Adipocyte (in vitro differentiated cells): ENCODE results near the gene DMTF1.

Experiments used
- DNase-seq: peaks from one replicate; pipeline ENCODE4 v3.0.0-alpha.2; 2015; ENCODE audit warnings: low read depth
- H3K27me3 ChIP-seq: replicated peaks from 2 replicates; pipeline ENCODE4 v1.7.0; 2013; ENCODE audit warnings: mild to moderate bottlenecking, low read length, moderate library complexity; ENCODE audit not compliant: control insufficient read depth, insufficient read depth
- H3K36me3 ChIP-seq: 2 replicates; pipeline ENCODE4 v1.7.0; 2013; ENCODE audit warnings: low read length, mild to moderate bottlenecking, moderate library complexity; ENCODE audit not compliant: control insufficient read depth, insufficient read depth, severe bottlenecking
- H3K4me1 ChIP-seq: 2 replicates; pipeline ENCODE4 v1.7.0; 2013; ENCODE audit warnings: mild to moderate bottlenecking, low read length, moderate library complexity; ENCODE audit not compliant: control insufficient read depth, insufficient read depth
- H3K4me3 ChIP-seq: 2 replicates; pipeline ENCODE4 v1.7.0; 2013; ENCODE audit warnings: mild to moderate bottlenecking, low read length, moderate library complexity
- H3K9ac ChIP-seq: 2 replicates; pipeline ENCODE4 v1.7.0; 2013; ENCODE audit warnings: mild to moderate bottlenecking, low read length, moderate library complexity
- H3K9me3 ChIP-seq: 2 replicates; pipeline ENCODE4 v1.7.0; 2013; ENCODE audit warnings: mild to moderate bottlenecking, low read length, moderate library complexity; ENCODE audit not compliant: control insufficient read depth

Gene DMTF1

GRCh38 chr7:87123105-87123504 lies 29.1 kb upstream of the DMTF1 start:
- Histone ChIP-seq H3K4me1 (peaks cover 11% of the 10 kb centered on the region), H3K4me3 (no peak overlapping the region), H3K9me3 (no peaks in the 10 kb centered on the region), H3K36me3 (no peaks in the 10 kb centered on the region), H3K9ac (no peak overlapping the region), H3K27me3 (no peaks in the 10 kb centered on the region)
- no peak for DNase-seq

GRCh38 chr7:87127019-87127418 lies 25.2 kb upstream of the DMTF1 start:
- no peak overlapping the region for H3K9ac ChIP-seq
- H3K36me3 ChIP-seq = no peaks in the 10 kb centered on the region
- no peaks in the 10 kb centered on the region for H3K4me1 ChIP-seq
- no peaks in the 10 kb centered on the region for H3K9me3 ChIP-seq
- no peak overlapping the region for H3K4me3 ChIP-seq
- no peak for DNase-seq
- H3K27me3 ChIP-seq = no peaks in the 10 kb centered on the region

DNA sequence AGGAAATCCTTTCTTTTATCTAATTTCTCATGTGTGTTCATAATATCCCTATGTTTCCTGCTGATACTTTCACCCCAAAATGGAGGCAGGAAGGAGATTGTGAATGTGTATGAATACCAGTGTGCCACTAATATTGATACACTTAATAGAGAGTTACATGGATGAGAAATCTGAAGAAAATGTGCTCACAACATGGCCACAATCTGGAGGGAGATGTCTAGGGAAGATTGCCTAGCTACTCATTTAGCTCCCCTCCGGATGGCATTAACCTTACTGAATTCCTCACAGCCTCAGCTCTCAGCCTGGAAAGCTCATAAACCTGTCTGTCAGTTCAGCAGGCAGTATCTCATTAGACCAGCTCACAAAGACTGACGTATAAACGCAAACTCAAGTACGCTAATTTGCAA lies 23.4 kb upstream of the DMTF1 start:
- Histone ChIP-seq H3K4me3 (no peak overlapping the region), H3K36me3 (no peaks in the 10 kb centered on the region), H3K4me1 (no peaks in the 10 kb centered on the region), H3K9ac (no peak overlapping the region), H3K27me3 (no peaks in the 10 kb centered on the region), H3K9me3 (no peaks in the 10 kb centered on the region)
- DNase-seq = no peak

- Histone ChIP-seq H3K9ac (no peak overlapping the region), H3K27me3 (no peaks in the 10 kb centered on the region), H3K4me3 (no peak overlapping the region), H3K4me1 (no peaks in the 10 kb centered on the region), H3K36me3 (no peaks in the 10 kb centered on the region), H3K9me3 (no peaks in the 10 kb centered on the region)
- DNase-seq = no peak
These were observed 22.9 kb upstream of the DMTF1 start for GRCh38 chr7:87129332-87129731.

DNA sequence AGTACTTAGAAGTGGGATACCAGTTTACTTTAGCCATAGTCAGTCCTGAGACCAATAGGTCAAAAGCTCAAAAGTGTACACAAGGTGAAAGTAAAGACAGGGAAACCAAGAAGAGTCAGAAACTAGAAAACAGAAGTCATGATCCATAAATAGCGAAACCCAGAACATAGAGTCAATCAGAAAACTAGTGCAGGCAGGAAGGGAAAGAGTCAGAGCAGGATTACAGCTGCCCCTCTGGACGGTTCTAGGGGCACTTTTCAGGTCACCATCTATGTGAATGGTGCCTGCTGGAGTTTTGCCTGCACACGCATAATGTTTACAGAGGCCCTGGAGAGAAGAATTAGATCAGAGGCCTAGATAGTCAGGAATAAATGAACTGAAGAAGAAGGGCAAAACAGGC lies 22.4 kb upstream of the DMTF1 start:
- Histone ChIP-seq H3K36me3 (no peaks in the 10 kb centered on the region), H3K9ac (no peak overlapping the region), H3K27me3 (no peaks in the 10 kb centered on the region), H3K4me3 (no peak overlapping the region), H3K9me3 (no peaks in the 10 kb centered on the region), H3K4me1 (no peaks in the 10 kb centered on the region)
- DNase-seq = no peak

GRCh38 chr7:87131771-87132170 lies 20.5 kb upstream of the DMTF1 start:
- no peaks in the 10 kb centered on the region for H3K4me1 ChIP-seq
- no peak overlapping the region for H3K4me3 ChIP-seq
- H3K27me3 ChIP-seq = no peaks in the 10 kb centered on the region
- no peaks in the 10 kb centered on the region for H3K36me3 ChIP-seq
- H3K9ac ChIP-seq = no peak overlapping the region
- no peaks in the 10 kb centered on the region for H3K9me3 ChIP-seq
- DNase-seq = no peak

- no peak overlapping the region for H3K9ac ChIP-seq
- no peak for DNase-seq
- no peak overlapping the region for H3K4me3 ChIP-seq
- H3K4me1 ChIP-seq = peaks cover 16% of the 10 kb centered on the region
- no peaks in the 10 kb centered on the region for H3K36me3 ChIP-seq
- no peaks in the 10 kb centered on the region for H3K9me3 ChIP-seq
- no peaks in the 10 kb centered on the region for H3K27me3 ChIP-seq
These were observed 15.0 kb upstream of the DMTF1 start for GRCh38 chr7:87137271-87137670.

DNA sequence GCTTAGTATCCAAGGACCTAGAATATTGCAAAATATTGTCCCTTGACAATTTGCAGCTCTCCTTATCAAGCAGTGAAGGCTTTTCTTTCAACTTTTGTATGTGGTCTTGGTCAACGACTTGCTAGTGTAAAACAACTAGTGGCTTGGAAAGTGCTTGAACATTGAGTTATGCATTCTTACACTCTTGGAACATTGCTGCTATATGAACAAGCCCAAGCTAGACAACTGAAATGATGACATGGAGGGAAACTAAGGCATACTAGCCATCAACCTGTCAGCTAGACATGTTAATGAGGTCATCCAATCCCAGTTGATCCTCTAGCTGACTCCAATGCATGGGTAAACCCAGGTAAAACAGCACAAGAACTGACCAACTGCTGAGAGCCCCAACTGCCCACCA lies 12.7 kb upstream of the DMTF1 start:
- Histone ChIP-seq H3K9ac (no peak overlapping the region), H3K4me1 (peaks cover 16% of the 10 kb centered on the region), H3K9me3 (no peaks in the 10 kb centered on the region), H3K4me3 (no peak overlapping the region), H3K27me3 (no peaks in the 10 kb centered on the region), H3K36me3 (no peaks in the 10 kb centered on the region)
- no peak for DNase-seq

GRCh38 chr7:87140271-87140748 lies 11.9 kb upstream of the DMTF1 start:
- no peaks in the 10 kb centered on the region for H3K36me3 ChIP-seq
- DNase-seq = no peak
- H3K4me1 ChIP-seq = peaks cover 16% of the 10 kb centered on the region
- no peaks in the 10 kb centered on the region for H3K27me3 ChIP-seq
- H3K4me3 ChIP-seq = no peak overlapping the region
- H3K9me3 ChIP-seq = no peaks in the 10 kb centered on the region
- no peak overlapping the region for H3K9ac ChIP-seq

GRCh38 chr7:87144173-87144657 lies 8.0 kb upstream of the DMTF1 start:
- no peak overlapping the region for H3K9ac ChIP-seq
- no peak overlapping the region for H3K4me3 ChIP-seq
- H3K27me3 ChIP-seq = no peaks in the 10 kb centered on the region
- no peaks in the 10 kb centered on the region for H3K9me3 ChIP-seq
- no peak for DNase-seq
- peaks cover 16% of the 10 kb centered on the region for H3K4me1 ChIP-seq
- no peaks in the 10 kb centered on the region for H3K36me3 ChIP-seq

- H3K9ac ChIP-seq = no peak overlapping the region
- H3K4me3 ChIP-seq = no peak overlapping the region
- H3K4me1 ChIP-seq = peaks cover 10% of the 10 kb centered on the region
- DNase-seq = no peak
- no peaks in the 10 kb centered on the region for H3K27me3 ChIP-seq
- H3K9me3 ChIP-seq = no peaks in the 10 kb centered on the region
- H3K36me3 ChIP-seq = no peaks in the 10 kb centered on the region
These were observed 5.4 kb upstream of the DMTF1 start for GRCh38 chr7:87146740-87147386.

DNA sequence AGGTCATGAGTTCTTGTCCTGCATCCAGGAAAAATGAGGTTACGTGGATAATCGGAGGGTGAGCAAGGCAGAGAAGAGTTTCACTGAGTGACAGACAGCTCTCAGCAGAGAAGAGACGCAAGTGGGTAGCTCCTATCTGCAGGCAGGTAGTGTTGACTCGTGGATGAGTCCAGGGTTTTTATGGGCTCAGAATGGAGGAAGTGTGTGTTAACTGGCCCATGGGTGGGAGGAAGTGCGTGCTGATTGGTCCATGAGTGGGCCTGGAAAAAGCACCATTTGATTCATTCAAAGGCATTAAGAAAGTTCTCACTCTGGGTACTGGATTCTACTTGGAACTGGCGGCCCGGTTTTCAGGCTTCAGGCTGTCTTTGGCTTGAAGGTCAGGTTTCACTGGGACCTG lies 4.8 kb upstream of the DMTF1 start:
- no peaks in the 10 kb centered on the region for H3K27me3 ChIP-seq
- no peaks in the 10 kb centered on the region for H3K36me3 ChIP-seq
- H3K4me1 ChIP-seq = peaks cover 9% of the 10 kb centered on the region
- no peak overlapping the region for H3K4me3 ChIP-seq
- no peak overlapping the region for H3K9ac ChIP-seq
- DNase-seq = no peak
- H3K9me3 ChIP-seq = no peaks in the 10 kb centered on the region
